ENCODE results near the gene NDUFS2.

NDUFS2 gene

DNA sequence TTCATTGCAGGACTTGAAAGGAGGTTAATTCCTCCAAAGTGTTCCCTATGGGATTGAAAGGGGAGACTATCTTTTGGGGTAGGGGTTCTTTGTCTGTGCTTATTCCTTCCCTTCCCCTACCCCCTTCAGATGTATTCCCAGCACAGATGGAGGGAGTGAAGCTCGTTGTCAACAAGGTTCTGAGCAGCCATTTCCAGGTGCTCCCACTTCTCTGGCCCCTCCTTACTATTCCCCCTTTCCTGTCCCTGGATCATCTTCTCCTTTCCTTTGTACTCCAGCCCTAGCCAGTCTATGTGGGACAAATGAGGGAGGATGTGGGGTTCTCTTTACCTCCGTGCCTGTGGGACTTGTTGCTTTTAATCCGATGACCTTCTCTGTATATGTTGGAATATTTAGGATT lies 24.6 kb downstream of the NDUFS2 start:
- H3K4me3 ChIP-seq (ENCODE audit: low read depth, low read length): peak overlapping the region; percentile 87
- in situ Hi-C loops (cut with HindIII; ENCODE audit: low sequenced_read_pairs): no loop called here
- TF ChIP-seq, protein P1, sequence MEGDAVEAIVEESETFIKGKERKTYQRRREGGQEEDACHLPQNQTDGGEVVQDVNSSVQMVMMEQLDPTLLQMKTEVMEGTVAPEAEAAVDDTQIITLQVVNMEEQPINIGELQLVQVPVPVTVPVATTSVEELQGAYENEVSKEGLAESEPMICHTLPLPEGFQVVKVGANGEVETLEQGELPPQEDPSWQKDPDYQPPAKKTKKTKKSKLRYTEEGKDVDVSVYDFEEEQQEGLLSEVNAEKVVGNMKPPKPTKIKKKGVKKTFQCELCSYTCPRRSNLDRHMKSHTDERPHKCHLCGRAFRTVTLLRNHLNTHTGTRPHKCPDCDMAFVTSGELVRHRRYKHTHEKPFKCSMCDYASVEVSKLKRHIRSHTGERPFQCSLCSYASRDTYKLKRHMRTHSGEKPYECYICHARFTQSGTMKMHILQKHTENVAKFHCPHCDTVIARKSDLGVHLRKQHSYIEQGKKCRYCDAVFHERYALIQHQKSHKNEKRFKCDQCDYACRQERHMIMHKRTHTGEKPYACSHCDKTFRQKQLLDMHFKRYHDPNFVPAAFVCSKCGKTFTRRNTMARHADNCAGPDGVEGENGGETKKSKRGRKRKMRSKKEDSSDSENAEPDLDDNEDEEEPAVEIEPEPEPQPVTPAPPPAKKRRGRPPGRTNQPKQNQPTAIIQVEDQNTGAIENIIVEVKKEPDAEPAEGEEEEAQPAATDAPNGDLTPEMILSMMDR (IDR thresholded peaks at IDR 0.05; ENCODE audit: low read depth, low read length): no peak
- no peak for DNase-seq (ENCODE audit: low read depth, low spot score)

DNA sequence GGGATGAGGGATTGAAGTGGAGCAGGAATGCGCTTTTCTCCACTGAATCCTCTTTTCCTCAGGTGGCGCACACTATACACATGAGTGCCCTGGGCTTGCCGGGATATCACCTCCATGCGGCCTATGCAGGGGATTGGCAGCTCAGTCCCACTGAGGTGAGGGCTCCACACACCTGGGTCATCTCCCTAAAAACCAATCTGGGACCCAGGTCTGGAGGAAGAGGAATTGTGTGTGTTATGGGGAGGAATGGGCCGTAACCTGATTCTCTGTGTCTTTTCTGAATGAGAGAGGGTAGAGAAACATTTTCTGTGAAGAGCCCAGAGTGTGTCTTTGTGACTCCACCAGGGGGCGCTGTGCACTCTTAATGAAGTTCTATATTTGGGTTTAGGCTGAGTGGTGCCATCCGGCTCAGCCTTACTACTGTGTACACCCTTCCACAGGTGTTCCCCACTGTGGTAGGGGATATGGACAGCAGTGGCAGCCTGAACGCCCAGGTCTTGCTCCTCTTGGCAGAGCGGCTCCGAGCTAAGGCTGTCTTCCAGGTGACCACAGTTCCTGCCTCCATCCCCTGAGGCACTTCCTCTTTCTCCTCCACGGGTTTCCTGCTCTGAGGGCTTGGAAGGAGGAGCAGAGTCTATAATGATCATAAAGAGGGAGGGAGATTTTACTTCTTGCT lies 25.2 kb downstream of the NDUFS2 start:
- in situ Hi-C loops (cut with HindIII; ENCODE audit: low sequenced_read_pairs): no loop called here
- TF ChIP-seq, protein P1 (IDR thresholded peaks at IDR 0.05; ENCODE audit: low read depth, low read length): peak; percentile 80
- H3K4me3 ChIP-seq (ENCODE audit: low read depth, low read length): no peak overlapping the region
- peak; percentile 71 for DNase-seq (ENCODE audit: low read depth, low spot score)

DNA sequence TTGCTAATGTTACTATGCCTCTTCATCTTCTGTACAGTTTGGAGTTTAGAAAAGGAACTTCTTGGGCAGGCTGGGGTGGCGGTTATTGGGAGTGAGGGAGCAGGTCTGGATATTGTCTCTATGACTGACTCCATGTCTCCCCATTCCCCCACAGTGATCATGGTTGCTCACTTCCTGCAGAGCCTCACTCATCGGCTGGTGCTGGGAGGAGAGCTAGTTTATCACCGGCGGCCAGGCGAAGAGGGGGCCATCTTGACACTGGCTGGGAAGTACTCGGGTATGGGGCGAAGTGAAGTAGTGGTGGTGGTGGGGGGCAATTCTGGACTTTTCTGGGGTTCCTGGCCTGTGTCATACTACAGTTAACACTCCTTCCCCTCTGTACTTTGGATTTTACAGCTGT lies 25.9 kb downstream of the NDUFS2 start:
- DNase-seq (ENCODE audit: low read depth, low spot score): no peak
- no peak overlapping the region for H3K4me3 ChIP-seq (ENCODE audit: low read depth, low read length)
- in situ Hi-C loops (cut with HindIII; ENCODE audit: low sequenced_read_pairs): no loop called here
- TF ChIP-seq, protein P1 (IDR thresholded peaks at IDR 0.05; ENCODE audit: low read depth, low read length): no peak

DNA sequence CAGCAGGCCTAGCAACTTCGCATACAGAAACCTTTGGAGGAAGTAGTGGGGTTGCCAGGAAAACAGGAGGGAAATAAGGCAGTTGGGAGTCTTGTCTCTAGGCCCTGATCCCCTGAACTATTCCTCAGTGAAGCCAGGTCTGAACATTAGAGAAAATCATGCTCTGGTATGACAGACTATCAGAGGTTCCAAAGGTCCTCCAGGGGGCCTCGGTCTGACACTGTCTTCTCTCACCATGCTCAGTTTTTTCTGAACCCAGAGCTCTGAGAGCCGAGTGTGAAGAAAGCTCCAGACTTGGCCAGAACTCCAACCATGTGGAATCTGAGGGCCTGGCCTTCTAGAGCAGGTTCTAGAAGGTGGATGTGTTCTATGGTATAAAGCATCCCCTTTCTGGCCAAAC lies 27.7 kb downstream of the NDUFS2 start:
- DNase-seq (ENCODE audit: low read depth, low spot score): no peak
- no peak overlapping the region for H3K4me3 ChIP-seq (ENCODE audit: low read depth, low read length)
- in situ Hi-C loops (cut with HindIII; ENCODE audit: low sequenced_read_pairs): no loop called here
- TF ChIP-seq, protein P1 (IDR thresholded peaks at IDR 0.05; ENCODE audit: low read depth, low read length): no peak

DNA sequence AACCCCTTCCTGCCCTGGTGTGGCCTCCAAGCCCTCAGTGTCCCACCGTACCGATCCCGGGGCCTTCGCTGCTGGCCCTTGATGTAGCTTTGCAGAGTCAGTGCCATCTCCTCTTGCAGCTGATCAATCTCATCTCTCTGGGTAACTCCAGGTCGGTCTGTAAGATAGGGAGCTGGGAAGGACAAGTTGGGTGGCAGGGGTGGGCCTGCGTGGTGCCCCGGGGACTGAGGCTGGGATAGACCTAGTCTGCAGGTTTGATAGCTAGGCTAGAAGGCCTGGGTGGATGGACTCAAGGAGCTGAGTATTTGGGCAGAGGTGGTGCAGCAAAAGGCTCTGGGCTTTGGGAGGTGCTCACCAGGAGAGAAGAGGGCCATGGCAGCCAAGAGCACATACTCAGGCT lies 28.6 kb downstream of the NDUFS2 start:
- no peak for DNase-seq (ENCODE audit: low read depth, low spot score)
- H3K4me3 ChIP-seq (ENCODE audit: low read depth, low read length): no peak overlapping the region
- in situ Hi-C loops (cut with HindIII; ENCODE audit: low sequenced_read_pairs): no loop called here
- TF ChIP-seq, protein P1 (IDR thresholded peaks at IDR 0.05; ENCODE audit: low read depth, low read length): no peak

DNA sequence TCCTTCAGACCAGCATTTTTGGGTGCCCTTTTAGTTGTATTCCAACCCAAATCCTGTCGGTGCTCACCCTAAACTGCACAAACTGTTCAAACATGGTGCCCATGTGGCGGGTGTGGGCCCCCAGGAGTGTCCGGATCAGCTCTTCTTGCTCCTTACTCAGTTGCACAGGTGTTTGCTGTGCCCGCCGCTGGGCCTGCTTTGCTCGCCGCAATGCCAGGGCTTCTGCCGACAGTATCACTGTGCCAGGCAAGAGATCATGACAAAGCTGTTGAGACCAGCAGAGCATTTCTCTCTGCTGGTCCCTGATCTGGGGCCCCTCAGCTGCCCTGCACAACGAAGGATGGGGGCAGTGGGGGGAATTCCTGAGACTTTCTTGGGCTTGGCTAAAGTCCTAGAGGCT lies 30.9 kb downstream of the NDUFS2 start:
- in situ Hi-C loops (cut with HindIII; ENCODE audit: low sequenced_read_pairs): no loop called here
- DNase-seq (ENCODE audit: low read depth, low spot score): no peak
- no peak overlapping the region for H3K4me3 ChIP-seq (ENCODE audit: low read depth, low read length)
- TF ChIP-seq, protein P1 (IDR thresholded peaks at IDR 0.05; ENCODE audit: low read depth, low read length): no peak
